Measurements from ENCODE around the gene HS3ST5.

The HS3ST5 gene

DNA sequence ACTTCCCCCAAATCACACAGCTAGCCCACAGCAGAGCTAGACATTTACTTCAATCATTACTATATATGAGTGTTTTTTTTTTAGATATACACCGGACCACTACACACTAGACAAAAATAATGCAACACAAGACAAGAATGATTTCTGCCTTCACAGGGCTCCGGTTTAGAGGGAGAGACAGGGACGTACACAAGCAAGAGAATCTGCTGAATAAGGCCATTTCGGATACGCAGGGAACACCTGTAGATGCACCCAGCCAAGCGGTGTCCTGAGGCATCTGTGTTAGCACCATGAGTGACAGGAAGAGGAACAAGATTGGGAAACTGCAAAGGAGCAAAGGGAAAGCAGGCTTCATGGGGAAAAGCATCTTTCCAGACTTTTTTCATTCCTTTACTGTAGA, 45.7 kb downstream of the HS3ST5 start:
- no peak for DNase-seq (ENCODE audit: low read depth)
- in situ Hi-C loops (cut with HindIII; ENCODE audit: low sequenced_read_pairs) = no loop called here
- H3K4me3 ChIP-seq (ENCODE audit: low read depth, low read length) = no peak overlapping the region
- TF ChIP-seq, protein P1, sequence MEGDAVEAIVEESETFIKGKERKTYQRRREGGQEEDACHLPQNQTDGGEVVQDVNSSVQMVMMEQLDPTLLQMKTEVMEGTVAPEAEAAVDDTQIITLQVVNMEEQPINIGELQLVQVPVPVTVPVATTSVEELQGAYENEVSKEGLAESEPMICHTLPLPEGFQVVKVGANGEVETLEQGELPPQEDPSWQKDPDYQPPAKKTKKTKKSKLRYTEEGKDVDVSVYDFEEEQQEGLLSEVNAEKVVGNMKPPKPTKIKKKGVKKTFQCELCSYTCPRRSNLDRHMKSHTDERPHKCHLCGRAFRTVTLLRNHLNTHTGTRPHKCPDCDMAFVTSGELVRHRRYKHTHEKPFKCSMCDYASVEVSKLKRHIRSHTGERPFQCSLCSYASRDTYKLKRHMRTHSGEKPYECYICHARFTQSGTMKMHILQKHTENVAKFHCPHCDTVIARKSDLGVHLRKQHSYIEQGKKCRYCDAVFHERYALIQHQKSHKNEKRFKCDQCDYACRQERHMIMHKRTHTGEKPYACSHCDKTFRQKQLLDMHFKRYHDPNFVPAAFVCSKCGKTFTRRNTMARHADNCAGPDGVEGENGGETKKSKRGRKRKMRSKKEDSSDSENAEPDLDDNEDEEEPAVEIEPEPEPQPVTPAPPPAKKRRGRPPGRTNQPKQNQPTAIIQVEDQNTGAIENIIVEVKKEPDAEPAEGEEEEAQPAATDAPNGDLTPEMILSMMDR (IDR thresholded peaks at IDR 0.05; ENCODE audit: low read depth, low read length, missing control alignments) = no peak

DNA sequence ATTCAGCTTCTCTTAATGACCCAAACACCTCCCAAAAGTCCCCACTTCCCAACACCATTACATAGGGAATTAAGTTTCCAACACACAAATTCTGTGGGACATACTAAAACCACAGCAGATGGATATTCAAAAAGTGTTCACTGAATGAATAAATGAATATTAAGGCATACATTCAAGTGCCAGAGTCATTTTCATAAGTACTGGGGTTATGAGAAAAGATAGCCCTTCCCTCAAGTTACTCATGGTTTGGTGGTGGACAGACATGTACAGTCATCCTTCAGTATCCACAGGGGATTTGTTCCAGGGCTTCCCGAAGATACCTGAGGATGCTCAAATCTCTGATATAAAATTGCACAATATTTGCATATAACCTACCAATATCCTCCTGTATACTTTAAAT, 50.4 kb downstream of the HS3ST5 start:
- no peak overlapping the region for H3K4me3 ChIP-seq (ENCODE audit: low read depth, low read length)
- DNase-seq (ENCODE audit: low read depth) = no peak
- TF ChIP-seq, protein P1 (IDR thresholded peaks at IDR 0.05; ENCODE audit: low read depth, low read length, missing control alignments) = no peak
- in situ Hi-C loops (cut with HindIII; ENCODE audit: low sequenced_read_pairs) = no loop called here

DNA sequence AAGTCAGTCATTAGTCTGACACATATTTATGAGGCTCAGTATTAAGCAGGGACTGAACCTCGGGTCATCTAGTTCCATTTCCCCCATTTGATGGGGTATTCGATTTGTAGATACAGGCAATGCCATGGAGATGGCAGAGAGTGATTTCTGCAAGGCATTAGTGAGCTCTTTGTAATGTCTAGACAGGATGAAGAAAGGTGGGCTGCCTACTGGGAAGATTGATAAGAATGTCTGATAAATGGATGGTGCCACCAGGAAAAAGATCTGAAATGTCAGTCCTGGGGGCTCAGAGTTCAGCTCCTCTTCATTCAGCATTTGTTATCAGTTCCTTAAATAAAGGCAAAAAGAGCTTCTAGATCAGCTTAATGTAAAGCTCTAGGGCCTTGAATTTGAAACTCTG, 51.4 kb downstream of the HS3ST5 start:
- in situ Hi-C loops (cut with HindIII; ENCODE audit: low sequenced_read_pairs) = no loop called here
- DNase-seq (ENCODE audit: low read depth) = no peak
- TF ChIP-seq, protein P1 (IDR thresholded peaks at IDR 0.05; ENCODE audit: low read depth, low read length, missing control alignments) = no peak
- H3K4me3 ChIP-seq (ENCODE audit: low read depth, low read length) = no peak overlapping the region

DNA sequence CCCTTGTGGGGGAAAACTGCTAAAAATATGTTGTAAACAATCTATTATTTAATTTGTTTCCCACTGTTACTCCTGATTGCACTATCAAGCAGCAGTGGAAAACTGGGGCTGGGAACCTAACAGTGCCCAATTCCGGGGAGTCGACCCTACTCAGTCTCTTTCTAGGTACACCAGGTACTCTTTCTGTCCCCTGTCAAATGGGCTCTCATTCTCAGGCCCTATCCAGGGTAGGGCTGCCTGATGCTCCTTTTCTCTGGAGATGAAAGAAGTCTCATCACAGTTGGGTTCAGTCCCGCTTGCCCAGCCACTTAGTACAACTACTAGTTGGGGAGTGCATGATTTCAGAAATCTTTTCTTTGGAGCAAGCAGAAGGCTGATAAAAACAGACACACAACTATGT, 52.0 kb downstream of the HS3ST5 start:
- DNase-seq (ENCODE audit: low read depth) = no peak
- TF ChIP-seq, protein P1 (IDR thresholded peaks at IDR 0.05; ENCODE audit: low read depth, low read length, missing control alignments) = no peak
- in situ Hi-C loops (cut with HindIII; ENCODE audit: low sequenced_read_pairs) = no loop called here
- H3K4me3 ChIP-seq (ENCODE audit: low read depth, low read length) = no peak overlapping the region

DNA sequence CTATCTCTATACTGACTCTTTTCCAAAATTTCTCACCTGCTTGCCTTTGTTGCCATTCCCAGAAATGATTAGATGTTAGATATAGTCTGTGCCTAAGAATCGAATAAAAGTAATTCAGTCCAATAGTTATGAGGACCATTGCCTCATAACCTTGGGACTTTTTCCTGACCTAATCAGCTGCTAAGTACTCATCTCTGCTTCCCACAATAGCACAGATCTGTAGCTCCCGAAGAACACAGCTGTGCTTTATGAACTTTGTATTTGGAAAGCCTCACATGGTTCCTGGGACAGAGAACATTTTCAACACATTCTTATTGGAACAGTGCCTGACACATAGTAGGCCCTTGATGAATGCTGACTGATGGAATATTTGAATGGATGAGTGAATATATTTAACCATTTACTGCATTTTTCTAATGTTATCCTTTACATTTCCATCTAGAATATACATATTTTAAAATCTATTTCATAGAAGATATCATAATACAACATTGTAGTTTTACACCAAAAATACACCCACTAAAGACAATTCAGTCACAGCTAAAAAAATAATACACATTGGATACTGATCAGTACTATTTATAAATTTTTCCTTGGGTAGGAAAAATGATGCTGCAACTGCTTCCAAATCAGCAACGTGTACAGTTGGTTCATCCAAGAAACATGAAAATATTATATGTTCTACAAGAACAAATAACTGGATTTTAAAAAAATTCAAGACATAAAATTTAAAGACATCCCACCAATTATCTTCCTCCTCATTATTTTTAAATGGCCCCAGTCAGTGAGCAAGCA, 53.9 kb downstream of the HS3ST5 start:
- no peak overlapping the region for H3K4me3 ChIP-seq (ENCODE audit: low read depth, low read length)
- in situ Hi-C loops (cut with HindIII; ENCODE audit: low sequenced_read_pairs) = no loop called here
- TF ChIP-seq, protein P1 (IDR thresholded peaks at IDR 0.05; ENCODE audit: low read depth, low read length, missing control alignments) = no peak
- DNase-seq (ENCODE audit: low read depth) = no peak

DNA sequence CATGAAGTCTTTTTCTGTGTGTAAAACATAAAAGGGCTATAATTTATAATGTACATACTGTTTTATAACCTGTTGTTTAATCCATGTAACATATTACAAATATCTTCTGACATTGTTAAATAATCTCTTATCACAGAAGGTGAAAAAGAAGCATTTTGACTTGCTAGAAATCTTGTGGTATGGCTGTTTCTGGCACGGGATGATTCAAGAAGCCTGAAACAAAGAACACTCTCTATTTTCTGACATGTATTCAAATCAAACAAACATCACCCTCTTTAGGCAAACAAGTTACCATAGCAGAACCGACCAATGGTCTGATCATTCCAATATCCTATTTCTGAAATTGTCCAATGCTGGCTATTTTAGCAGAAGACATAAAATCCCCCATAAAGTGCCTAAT, 55.4 kb downstream of the HS3ST5 start:
- DNase-seq (ENCODE audit: low read depth) = no peak
- no peak overlapping the region for H3K4me3 ChIP-seq (ENCODE audit: low read depth, low read length)
- TF ChIP-seq, protein P1 (IDR thresholded peaks at IDR 0.05; ENCODE audit: low read depth, low read length, missing control alignments) = no peak
- in situ Hi-C loops (cut with HindIII; ENCODE audit: low sequenced_read_pairs) = no loop called here
